Peyer's patch (tissue), 4 donors: ENCODE results near the gene DENND4C.

Experiments used
- POLR2A ChIP-seq, 2 donors: fragments of 450-650 bp; IDR thresholded peaks; one replicate each; pipeline ENCODE4 v1.5.1; 2017; ENCODE audit warnings: antibody characterized with exemption in 2 of 2, mild to moderate bottlenecking in 2 of 2, moderate library complexity in 2 of 2
- TF ChIP-seq, protein P1 (sequence below), 6 experiments: fragments of 450-650 bp in 4 of 6; fragments of 200-600 bp in 2 of 6; sonication (generic) in 1 of 6; IDR thresholded peaks; one replicate each; pipeline ENCODE4 v1.5.1; 2017 to 2019; ENCODE audit warnings: antibody characterized with exemption in 6 of 6, mild to moderate bottlenecking in 3 of 6, moderate library complexity in 1 of 6

DNA sequence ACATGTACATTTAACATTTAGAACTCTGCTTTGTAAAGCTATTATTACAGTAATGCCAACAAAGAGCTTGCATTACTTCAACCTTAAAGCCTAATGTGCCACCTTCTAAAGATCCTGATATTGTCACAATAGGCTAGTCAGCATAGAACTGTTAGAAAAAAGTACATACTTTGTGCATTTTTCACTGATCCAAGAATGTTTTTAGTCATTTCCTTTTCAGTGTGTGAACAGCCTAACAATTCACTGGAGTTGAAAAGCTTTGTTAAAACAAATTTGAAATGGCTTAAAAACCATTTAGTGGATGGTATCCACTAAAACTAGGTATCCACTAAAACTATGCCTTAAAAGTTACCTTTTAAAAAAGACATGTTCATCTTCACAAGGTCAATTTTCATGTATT lies 145.0 kb downstream of the DENND4C start:
- TF ChIP-seq, protein P1, sequence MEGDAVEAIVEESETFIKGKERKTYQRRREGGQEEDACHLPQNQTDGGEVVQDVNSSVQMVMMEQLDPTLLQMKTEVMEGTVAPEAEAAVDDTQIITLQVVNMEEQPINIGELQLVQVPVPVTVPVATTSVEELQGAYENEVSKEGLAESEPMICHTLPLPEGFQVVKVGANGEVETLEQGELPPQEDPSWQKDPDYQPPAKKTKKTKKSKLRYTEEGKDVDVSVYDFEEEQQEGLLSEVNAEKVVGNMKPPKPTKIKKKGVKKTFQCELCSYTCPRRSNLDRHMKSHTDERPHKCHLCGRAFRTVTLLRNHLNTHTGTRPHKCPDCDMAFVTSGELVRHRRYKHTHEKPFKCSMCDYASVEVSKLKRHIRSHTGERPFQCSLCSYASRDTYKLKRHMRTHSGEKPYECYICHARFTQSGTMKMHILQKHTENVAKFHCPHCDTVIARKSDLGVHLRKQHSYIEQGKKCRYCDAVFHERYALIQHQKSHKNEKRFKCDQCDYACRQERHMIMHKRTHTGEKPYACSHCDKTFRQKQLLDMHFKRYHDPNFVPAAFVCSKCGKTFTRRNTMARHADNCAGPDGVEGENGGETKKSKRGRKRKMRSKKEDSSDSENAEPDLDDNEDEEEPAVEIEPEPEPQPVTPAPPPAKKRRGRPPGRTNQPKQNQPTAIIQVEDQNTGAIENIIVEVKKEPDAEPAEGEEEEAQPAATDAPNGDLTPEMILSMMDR (IDR thresholded peaks at IDR 0.05), result no peak
- no peak for TF ChIP-seq POLR2A (IDR thresholded peaks at IDR 0.05)
